Transverse colon (tissue), 4 donors: ENCODE results near the gene SMDT1. TPM values are rescaled to one million over a fixed set of nuclear protein-coding genes. Genes with fewer than 3 reads are reported as not detected.

Source experiments
- DNase-seq: peaks from one replicate; pipeline ENCODE4 v3.0.0-alpha.2; 2019
- H3K27ac ChIP-seq, 4 donors: fragments of 200-600 bp; sonication (generic); 2 replicates each; pipeline ENCODE4 v1.5.1; 2016 to 2018; ENCODE audit warnings: inconsistent platforms in 4 of 4
- H3K27me3 ChIP-seq: fragments of 200-600 bp; sonication (generic); 2 replicates; pipeline ENCODE4 v1.5.1; 2017; ENCODE audit warnings: inconsistent platforms
- H3K36me3 ChIP-seq, 4 donors: fragments of 200-600 bp; sonication (generic); 2 replicates each; pipeline ENCODE4 v1.5.1; 2017 to 2019; ENCODE audit warnings: inconsistent platforms in 4 of 4
- H3K4me1 ChIP-seq, 4 donors: fragments of 200-600 bp; sonication (generic); 2 replicates each; pipeline ENCODE4 v1.5.1; 2017 to 2020; ENCODE audit warnings: inconsistent platforms in 4 of 4
- H3K4me3 ChIP-seq, 4 donors: fragments of 200-600 bp; sonication (generic); 1 replicate in 1 of 4; 2 replicates in 3 of 4; pipeline versions ENCODE4 v1.5.1 to v1.6.1; 2017 to 2019; ENCODE audit warnings: inconsistent platforms in 4 of 4
- H3K9me3 ChIP-seq, 2 donors: fragments of 200-600 bp; sonication (generic); 2 replicates each; pipeline ENCODE4 v1.5.1; 2017 to 2019; ENCODE audit warnings: inconsistent platforms in 2 of 2
- EP300 ChIP-seq: sonication (generic); formaldehyde crosslinking; IDR thresholded peaks from one replicate; pipeline ENCODE4 v1.6.1; 2017; ENCODE audit warnings: antibody characterized with exemption, low read depth
- POLR2A ChIP-seq: fragments of 450-650 bp; IDR thresholded peaks from one replicate; pipeline ENCODE4 v1.6.1; 2016; ENCODE audit warnings: antibody characterized with exemption, mild to moderate bottlenecking, moderate library complexity
- POLR2AphosphoS5 ChIP-seq, 3 donors: sonication (generic); formaldehyde crosslinking; IDR thresholded peaks; one replicate each; pipeline ENCODE4 v1.6.1; 2016; ENCODE audit warnings: antibody characterized with exemption in 3 of 3
- WGBS, 2 donors: methylation state at CpG; one replicate each; pipeline ENCODE4 v1.1.5; 2018; ENCODE audit warnings: low coverage in 1 of 2; 5-methylcytosine and 5-hydroxymethylcytosine counted together
- in situ Hi-C, 4 donors: fragments of 200-750 bp; cut with MboI; loops; one replicate each; pipeline versions ENCODE4 v1.15.0 to v1.15.1; 2017; ENCODE audit warnings: low sequenced_read_pairs in 3 of 4, low pct_ligation_motif_present in 1 of 4, low pct_unique_long_range_greater_than_20kb in 1 of 4
- intact Hi-C: fragments of 100-400 bp; cut with DNase I; formaldehyde crosslinking; loops from one replicate; pipeline ENCODE4 v1.15.1; 2023; ENCODE audit warnings: low total_unique reads
- small RNA-seq, 4 donors: library from RNA; depleted of rRNA; stranded (forward); fragments of <200 nt; gene quantifications; one replicate each; pipeline ENCODE3, GENCODE V24; 2016
- total RNA-seq, 4 donors: library from RNA; depleted of rRNA; stranded (reverse); fragments of >200 nt; gene quantifications; one replicate each; pipeline ENCODE4 v1.1.0, GENCODE V29; 2016
- TF ChIP-seq, protein P1 (sequence below), 5 experiments: fragments of 200-600 bp in 3 of 5; fragments of 450-650 bp in 2 of 5; sonication (generic) in 3 of 5; IDR thresholded peaks; 1 replicate in 2 of 5; 2 replicates in 3 of 5; pipeline ENCODE4 v1.5.1; 2016 to 2017; ENCODE audit warnings: antibody characterized with exemption in 5 of 5, inconsistent platforms in 3 of 5, mild to moderate bottlenecking in 2 of 5, moderate library complexity in 1 of 5

SMDT1 gene
- total RNA-seq, 4 donors from 2014 or later, result 4.8 to 44.9 (median 18.8) TPM

DNA sequence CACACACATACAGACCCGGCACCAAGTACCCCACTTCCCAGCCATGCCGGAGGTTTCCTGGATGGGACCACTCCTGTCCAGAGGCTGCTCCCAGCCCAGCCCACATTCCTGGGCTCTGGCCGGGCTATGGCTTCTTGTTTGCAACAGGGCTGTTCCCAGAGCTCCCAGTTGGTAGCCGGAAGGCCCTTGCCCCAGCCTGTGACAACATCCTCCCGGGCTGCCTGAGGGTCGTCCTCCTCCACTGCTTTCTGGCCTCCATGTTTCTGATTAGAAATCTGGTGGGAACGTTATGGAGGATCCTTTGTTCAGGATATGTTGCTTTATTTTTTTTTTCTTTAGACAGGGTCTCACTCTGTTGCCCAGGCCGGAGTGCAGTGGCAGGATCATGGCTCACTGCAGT lies 52.1 kb downstream of the SMDT1 start:
- DNase-seq, result no peak
- no peak for TF ChIP-seq EP300
- H3K4me3 ChIP-seq, result no peak overlapping the region
- H3K27ac ChIP-seq, result no peak overlapping the region
- no peaks in the 10 kb centered on the region for H3K27me3 ChIP-seq
- H3K9me3 ChIP-seq, result no peaks in the 10 kb centered on the region
- peaks cover 0 to 7% (median 2%) of the 10 kb centered on the region in 4 donors for H3K4me1 ChIP-seq
- no peaks in the 10 kb centered on the region for H3K36me3 ChIP-seq
- in situ Hi-C loops (no loop called here), intact Hi-C loops (no loop called here)
- WGBS, 2 donors, result 79% methylated on average over 2 to 8 of the region's 8 CpGs

- Histone ChIP-seq H3K4me3 (no peak overlapping the region), H3K9me3 (no peaks in the 10 kb centered on the region), H3K36me3 (no peaks in the 10 kb centered on the region), H3K4me1 (peaks cover 0 to 7% (median 2%) of the 10 kb centered on the region in 4 donors), H3K27me3 (no peaks in the 10 kb centered on the region), H3K27ac (no peak overlapping the region)
- 90% methylated on average over 13 of the region's 13 CpGs; no CpG with 5 or more reads in 1 of the 2 donors for WGBS, 2 donors
- DNase-seq, result no peak
- no peak for TF ChIP-seq POLR2AphosphoS5 (IDR thresholded peaks at IDR 0.05)
- TF ChIP-seq EP300, result no peak
- TF ChIP-seq, protein P1, sequence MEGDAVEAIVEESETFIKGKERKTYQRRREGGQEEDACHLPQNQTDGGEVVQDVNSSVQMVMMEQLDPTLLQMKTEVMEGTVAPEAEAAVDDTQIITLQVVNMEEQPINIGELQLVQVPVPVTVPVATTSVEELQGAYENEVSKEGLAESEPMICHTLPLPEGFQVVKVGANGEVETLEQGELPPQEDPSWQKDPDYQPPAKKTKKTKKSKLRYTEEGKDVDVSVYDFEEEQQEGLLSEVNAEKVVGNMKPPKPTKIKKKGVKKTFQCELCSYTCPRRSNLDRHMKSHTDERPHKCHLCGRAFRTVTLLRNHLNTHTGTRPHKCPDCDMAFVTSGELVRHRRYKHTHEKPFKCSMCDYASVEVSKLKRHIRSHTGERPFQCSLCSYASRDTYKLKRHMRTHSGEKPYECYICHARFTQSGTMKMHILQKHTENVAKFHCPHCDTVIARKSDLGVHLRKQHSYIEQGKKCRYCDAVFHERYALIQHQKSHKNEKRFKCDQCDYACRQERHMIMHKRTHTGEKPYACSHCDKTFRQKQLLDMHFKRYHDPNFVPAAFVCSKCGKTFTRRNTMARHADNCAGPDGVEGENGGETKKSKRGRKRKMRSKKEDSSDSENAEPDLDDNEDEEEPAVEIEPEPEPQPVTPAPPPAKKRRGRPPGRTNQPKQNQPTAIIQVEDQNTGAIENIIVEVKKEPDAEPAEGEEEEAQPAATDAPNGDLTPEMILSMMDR (IDR thresholded peaks at IDR 0.05), result no peak
- TF ChIP-seq POLR2A, result no peak
- in situ Hi-C loops (no loop called here), intact Hi-C loops (no loop called here)
Measured at GRCh38 chr22:42132457-42132856, 53.0 kb downstream of the SMDT1 start.

Small RNA genes within 50 kb of the gene (small RNA-seq; reads per million reads assigned to genes)
- gene SNORD13P1, result 0 reads per million in 4 donors

Other genes with a start within 250 kb of the SMDT1 start
- gene SREBF2, start 246.6 kb upstream of the SMDT1 start, total RNA-seq, result 100 to 1,000 TPM; 156 to 252 (median 166) TPM
- under 1 TPM in 1 of 4 donors, not detected in 3; 0.32 TPM for gene SHISA8, start 164.6 kb upstream of the SMDT1 start, total RNA-seq
- gene TNFRSF13C, start 152.9 kb upstream of the SMDT1 start, total RNA-seq, result 10 to 100 TPM in 1 of 4 donors, 1 to 10 TPM in 1, under 1 TPM in 2; 0.20 to 15.3 (median 4.3) TPM
- gene CENPM, start 132.5 kb upstream of the SMDT1 start, total RNA-seq, result 10 to 100 TPM in 2 of 4 donors, 1 to 10 TPM in 1, not detected in 1; 6.0 to 22.9 (median 11.0) TPM
- gene SEPTIN3, start 110.3 kb upstream of the SMDT1 start, total RNA-seq, result under 1 TPM in 2 of 4 donors, not detected in 2; 0.48 to 0.68 TPM
- gene WBP2NL, start 80.9 kb upstream of the SMDT1 start, total RNA-seq, result 10 to 100 TPM in 1 of 4 donors, 1 to 10 TPM in 1, under 1 TPM in 1, not detected in 1; 0.96 to 12.0 (median 3.5) TPM
- 100 to 1,000 TPM in 2 of 4 donors, 10 to 100 TPM in 2; 48.3 to 120 (median 96.0) TPM for gene NAGA, start 8.9 kb upstream of the SMDT1 start, total RNA-seq
- 10 to 100 TPM in 3 of 4 donors, 1 to 10 TPM in 1; 6.4 to 17.6 (median 12.7) TPM for gene PHETA2, start 5.5 kb upstream of the SMDT1 start, total RNA-seq
- gene NDUFA6, start 11.1 kb downstream of the SMDT1 start, total RNA-seq, result 100 to 1,000 TPM in 1 of 4 donors, 10 to 100 TPM in 3; 17.2 to 723 (median 88.7) TPM
- 1 to 10 TPM; 1.2 to 9.7 (median 3.3) TPM for gene CYP2D6, start 51.1 kb downstream of the SMDT1 start, total RNA-seq
- 10 to 100 TPM; 30.3 to 43.7 (median 42.3) TPM for gene TCF20, start 191.0 kb downstream of the SMDT1 start, total RNA-seq